HEK293T (cell line): ENCODE measurements around the gene C6orf141.
A peak's percentile ranks its signal among the peaks of the same experiment; 100 is the strongest.
"Not testable (repeated sequence)": the region's sequence is repeated elsewhere in the genome, so short reads cannot be mapped to it uniquely, and the experiment has no call there.

Experiments
- CTCF ChIA-PET: fragments of 350-600 bp; formaldehyde crosslinking; extraction: SDS; loops from one replicate; lab custom pipeline; 2021; ENCODE audit warnings: antibody characterized with exemption, inconsistent platforms; lab: Yijun Ruan, JAX
- POLR2A ChIA-PET: fragments of 350-600 bp; formaldehyde crosslinking; extraction: SDS; loops from one replicate; lab custom pipeline; 2020; ENCODE audit warnings: antibody characterized with exemption, inconsistent platforms; lab: Yijun Ruan, JAX
- DNase-seq: peaks from one replicate; pipeline ENCODE4 v3.0.0; 2012; ENCODE audit warnings: mixed read lengths; ENCODE audit errors: extremely low spot score
- ARNT ChIP-seq: fragments of 450-650 bp; IDR thresholded peaks from 2 replicates; pipeline ENCODE4 v1.6.1; 2017; ENCODE audit warnings: mild to moderate bottlenecking
- BHLHE40 ChIP-seq: fragments of 450-650 bp; IDR thresholded peaks from 2 replicates; pipeline ENCODE4 v1.6.1; 2016; ENCODE audit warnings: mild to moderate bottlenecking, moderate library complexity, borderline replicate concordance
- CTBP1 ChIP-seq: fragments of 450-650 bp; IDR thresholded peaks from 2 replicates; pipeline ENCODE4 v1.6.1; 2016; ENCODE audit warnings: borderline replicate concordance
- ELF4 ChIP-seq: fragments of 450-650 bp; IDR thresholded peaks from 2 replicates; pipeline ENCODE4 v1.6.1; 2017; ENCODE audit warnings: antibody characterized with exemption
- FOXA1 ChIP-seq: fragments of 450-650 bp; IDR thresholded peaks from 2 replicates; pipeline ENCODE4 v1.6.1; 2016; ENCODE audit warnings: mild to moderate bottlenecking
- FOXK2 ChIP-seq: fragments of 450-650 bp; IDR thresholded peaks from 2 replicates; pipeline ENCODE4 v1.6.1; 2016; ENCODE audit warnings: mild to moderate bottlenecking
- FOXM1 ChIP-seq: fragments of 450-650 bp; IDR thresholded peaks from 2 replicates; pipeline ENCODE4 v1.6.1; 2017; ENCODE audit warnings: mild to moderate bottlenecking, borderline replicate concordance
- HDGF ChIP-seq: fragments of 450-650 bp; IDR thresholded peaks from 2 replicates; pipeline ENCODE4 v1.6.1; 2017; ENCODE audit warnings: antibody characterized with exemption, borderline replicate concordance
- L3MBTL2 ChIP-seq: fragments of 450-650 bp; conservative IDR thresholded peaks from 2 replicates; pipeline ENCODE4 v1.6.1; 2016; ENCODE audit warnings: mild to moderate bottlenecking
- LEF1 ChIP-seq: fragments of 450-650 bp; IDR thresholded peaks from 2 replicates; pipeline ENCODE4 v1.6.1; 2017; ENCODE audit warnings: mild to moderate bottlenecking, borderline replicate concordance
- NFRKB ChIP-seq: fragments of 450-650 bp; IDR thresholded peaks from 2 replicates; pipeline ENCODE4 v1.6.1; 2016; ENCODE audit warnings: mild to moderate bottlenecking, moderate library complexity
- PKNOX1 ChIP-seq: fragments of 450-650 bp; IDR thresholded peaks from 2 replicates; pipeline ENCODE4 v1.6.1; 2016
- SP1 ChIP-seq: fragments of 450-650 bp; IDR thresholded peaks from 2 replicates; pipeline ENCODE4 v1.6.1; 2017
- SUZ12 ChIP-seq: fragments of 450-650 bp; IDR thresholded peaks from 2 replicates; pipeline ENCODE4 v1.6.1; 2016; ENCODE audit warnings: mild to moderate bottlenecking
- TARDBP ChIP-seq: fragments of 450-650 bp; IDR thresholded peaks from 2 replicates; pipeline ENCODE4 v1.6.1; 2016
- ZNF384 ChIP-seq: fragments of 450-650 bp; IDR thresholded peaks from 2 replicates; pipeline ENCODE4 v1.6.1; 2016

The C6orf141 gene

GRCh38 chr6:49565855-49566254 lies 15.4 kb downstream of the C6orf141 start:
- ChIA-PET CTCF (no interaction called here), POLR2A (no interaction called here)
- TF ChIP-seq PKNOX1 (no peak), FOXM1 (no peak), BHLHE40 (no peak), CTBP1 (no peak), ELF4 (no peak), LEF1 (no peak), SP1 (no peak), NFRKB (no peak), ARNT (no peak), FOXA1 (no peak), FOXK2 (no peak), ZNF384 (no peak), SUZ12 (no peak), TARDBP (no peak)
- no peak for DNase-seq

GRCh38 chr6:49570474-49571079 lies 20.1 kb downstream of the C6orf141 start:
- ChIA-PET CTCF (no interaction called here), POLR2A (no interaction called here)
- DNase-seq = no peak
- TF ChIP-seq BHLHE40 (no peak), LEF1 (no peak), ZNF384 (no peak), HDGF (no peak), ARNT (no peak), PKNOX1 (no peak), ELF4 (no peak), FOXA1 (no peak), CTBP1 (no peak), NFRKB (no peak), FOXM1 (no peak), TARDBP (no peak), SP1 (no peak), FOXK2 (no peak), SUZ12 (no peak), L3MBTL2 (no peak)

- ChIA-PET POLR2A (no interaction called here), CTCF (no interaction called here)
- TF ChIP-seq FOXM1 (no peak), LEF1 (no peak), SUZ12 (no peak), ZNF384 (no peak), PKNOX1 (no peak), FOXA1 (no peak), CTBP1 (no peak), BHLHE40 (no peak), ARNT (no peak), NFRKB (no peak)
- DNase-seq = no peak
Observed at GRCh38 chr6:49576618-49577017, 26.1 kb downstream of the C6orf141 start.

GRCh38 chr6:49579649-49580048 lies 29.2 kb downstream of the C6orf141 start:
- ChIA-PET POLR2A (no interaction called here), CTCF (no interaction called here)
- no peak for TF ChIP-seq BHLHE40
- TF ChIP-seq L3MBTL2 = no peak
- no peak for TF ChIP-seq FOXA1
- TF ChIP-seq CTBP1 = no peak
- no peak for TF ChIP-seq LEF1
- no peak for TF ChIP-seq FOXM1
- no peak for TF ChIP-seq ELF4
- no peak for TF ChIP-seq TARDBP
- TF ChIP-seq PKNOX1 = no peak
- no peak for TF ChIP-seq SUZ12
- TF ChIP-seq NFRKB = no peak
- TF ChIP-seq FOXK2 = no peak
- TF ChIP-seq HDGF = no peak
- TF ChIP-seq ZNF384 = no peak
- no peak for DNase-seq

GRCh38 chr6:49582529-49582928 lies 32.1 kb downstream of the C6orf141 start:
- DNase-seq = no peak
- POLR2A ChIA-PET = no interaction called here
- CTCF ChIA-PET = no interaction called here
- TF ChIP-seq ZNF384 = no peak
- TF ChIP-seq L3MBTL2 = no peak
- TF ChIP-seq TARDBP = no peak
- no peak for TF ChIP-seq FOXA1

- CTCF ChIA-PET, POLR2A ChIA-PET, DNase-seq: not testable (repeated sequence)
- TF ChIP-seq L3MBTL2 = 0 out of 2 replicates have a peak, but pooled peaks have one; percentile 22
Observed at GRCh38 chr6:49587262-49587661, 36.8 kb downstream of the C6orf141 start.
